ENCODE results near the gene RTKN.
"Not testable (repeated sequence)": the region's sequence is repeated elsewhere in the genome, so short reads cannot be mapped to it uniquely, and the experiment has no call there.

The RTKN gene

GRCh38 chr2:74441690-74442482 is at the start of gene RTKN:
Gene RTKN (minus strand): TSS chr2:74441937. CDS start chr2:74441816, 121 bp downstream.
- DNase-seq: peak; percentile 73 to 77

GRCh38 chr2:74489906-74490305 is 48.2 kb upstream of the RTKN start:
- no peak for DNase-seq

- DNase-seq: no peak
Observed at GRCh38 chr2:74488643-74489481, 47.1 kb upstream of the RTKN start.

GRCh38 chr2:74486141-74486540 is 44.4 kb upstream of the RTKN start:
- DNase-seq: no peak

GRCh38 chr2:74483675-74484164 is 42.0 kb upstream of the RTKN start:
- not testable (repeated sequence) for DNase-seq

- peak; percentile 92 to 96 for DNase-seq
Observed at GRCh38 chr2:74482801-74483674, 41.3 kb upstream of the RTKN start, which contains the start of the genes CCDC142 and TTC31. Gene CCDC142 (minus strand): TSS chr2:74482998. CDS start chr2:74482837, 161 bp downstream. Gene TTC31 (plus strand): TSS chr2:74483081. CDS start chr2:74483096, 15 bp downstream.

- peak; percentile 45 to 62 for DNase-seq
Observed at GRCh38 chr2:74481961-74482800, 40.4 kb upstream of the RTKN start.

- DNase-seq: no peak
Observed at GRCh38 chr2:74481431-74481830, 39.7 kb upstream of the RTKN start.

GRCh38 chr2:74474899-74475298 is 33.2 kb upstream of the RTKN start:
- DNase-seq: no peak

GRCh38 chr2:74474481-74474880 is 32.7 kb upstream of the RTKN start:
- no peak for DNase-seq

GRCh38 chr2:74472945-74473258 is 31.2 kb upstream of the RTKN start:
- no peak for DNase-seq

- DNase-seq: peak; percentile 94 to 95
Observed at GRCh38 chr2:74472086-74472944, 30.6 kb upstream of the RTKN start, which contains the start of gene MRPL53. Gene MRPL53 (minus strand): TSS chr2:74472680. CDS start chr2:74472660, 20 bp downstream.

GRCh38 chr2:74471332-74472065 is 29.8 kb upstream of the RTKN start:
- DNase-seq: no peak

- DNase-seq: not testable (repeated sequence)
Observed at GRCh38 chr2:74470742-74471141, 29.0 kb upstream of the RTKN start.

GRCh38 chr2:74464406-74464805 is 22.7 kb upstream of the RTKN start:
- no peak for DNase-seq

- DNase-seq: no peak
Observed at GRCh38 chr2:74462786-74463105, 21.0 kb upstream of the RTKN start.

GRCh38 chr2:74462054-74462785 is 20.5 kb upstream of the RTKN start:
- no peak for DNase-seq

GRCh38 chr2:74461187-74462053 is 19.7 kb upstream of the RTKN start:
- DNase-seq: no peak
